GM19455 (cell line): Measurements from ENCODE around the gene CMC4.
A peak's percentile ranks its signal among the peaks of the same experiment; 100 is the strongest.

ENCODE experiments used
- ATAC-seq: cut with Tn5 transposase; IDR thresholded peaks from one replicate; pipeline ENCODE4 v1.9.1; 2021; ENCODE audit not compliant: unreplicated experiment

The CMC4 gene

DNA sequence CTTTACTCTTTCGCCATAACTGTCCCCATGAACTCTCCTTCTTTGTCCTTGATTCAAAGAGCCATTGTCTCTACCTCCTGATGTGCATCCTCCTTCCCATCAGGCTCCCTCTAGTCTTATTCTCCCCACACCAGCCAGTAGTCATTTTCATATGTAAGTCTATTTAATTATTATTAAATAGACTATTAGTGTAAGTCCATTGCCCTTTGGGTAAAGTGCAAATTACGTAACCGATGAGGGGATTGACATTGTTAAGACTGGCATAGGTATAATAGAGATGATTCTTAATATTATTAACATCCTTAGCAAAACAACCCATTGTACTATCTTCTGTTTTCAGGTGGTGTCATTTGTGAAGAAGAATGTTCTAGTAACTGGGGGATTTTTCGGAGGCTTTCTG lies 16.7 kb downstream of the CMC4 start:
- no peak for ATAC-seq

DNA sequence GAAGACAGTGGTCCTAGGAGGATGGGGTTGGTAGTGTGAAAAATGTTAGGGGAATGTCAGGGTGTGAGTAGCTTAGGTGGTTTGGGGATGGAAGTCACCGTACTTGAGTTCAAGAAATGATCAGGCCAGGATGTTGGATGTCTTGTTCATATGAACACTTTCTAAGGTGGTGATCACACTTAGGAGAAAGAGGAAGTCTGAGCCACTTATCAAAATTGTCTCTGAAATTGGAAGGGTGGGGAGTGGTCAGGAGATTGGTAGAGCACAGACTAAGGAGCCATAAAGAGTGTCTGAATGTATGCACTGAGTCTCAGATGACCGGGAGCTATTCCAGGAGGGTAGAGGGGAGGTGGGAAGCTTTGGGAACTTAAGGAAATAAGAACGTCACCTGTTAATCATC lies 17.3 kb downstream of the CMC4 start:
- ATAC-seq: no peak

DNA sequence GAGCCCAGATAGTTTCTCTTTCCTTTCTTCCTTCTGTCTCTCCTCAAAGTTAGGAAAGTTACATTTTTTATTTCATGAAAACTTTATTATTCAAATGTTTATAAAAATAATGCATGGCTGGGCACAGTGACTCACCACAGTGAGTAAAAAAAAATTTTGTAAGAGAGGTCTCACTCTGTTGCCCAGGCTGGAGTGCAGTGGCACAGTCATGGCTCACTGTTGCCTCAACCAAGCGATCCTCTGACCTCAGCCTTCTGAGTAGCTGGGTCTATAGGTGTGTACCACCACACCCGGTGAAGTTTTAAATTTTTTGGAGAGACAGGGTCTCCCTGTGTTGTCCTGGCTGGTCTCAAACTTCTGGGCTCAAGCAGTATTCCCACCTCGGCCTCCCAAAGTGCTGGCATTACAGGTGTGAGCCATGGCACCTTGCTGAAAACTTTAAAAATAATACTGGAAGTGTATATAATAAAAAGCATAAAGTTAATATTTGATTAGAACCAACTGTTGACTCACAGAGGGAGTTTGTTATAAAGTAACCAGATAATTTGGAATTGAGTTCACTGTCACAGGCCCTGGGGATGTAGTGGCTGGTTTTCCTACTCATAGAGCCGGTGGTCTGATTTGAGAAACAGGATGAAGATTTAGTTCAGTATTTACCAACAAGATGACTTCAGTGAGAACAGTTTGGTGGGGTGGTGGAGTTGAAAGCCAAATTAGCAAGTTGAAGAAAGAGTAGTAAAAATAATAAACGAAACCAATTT lies 18.0 kb downstream of the CMC4 start:
- ATAC-seq: no peak

DNA sequence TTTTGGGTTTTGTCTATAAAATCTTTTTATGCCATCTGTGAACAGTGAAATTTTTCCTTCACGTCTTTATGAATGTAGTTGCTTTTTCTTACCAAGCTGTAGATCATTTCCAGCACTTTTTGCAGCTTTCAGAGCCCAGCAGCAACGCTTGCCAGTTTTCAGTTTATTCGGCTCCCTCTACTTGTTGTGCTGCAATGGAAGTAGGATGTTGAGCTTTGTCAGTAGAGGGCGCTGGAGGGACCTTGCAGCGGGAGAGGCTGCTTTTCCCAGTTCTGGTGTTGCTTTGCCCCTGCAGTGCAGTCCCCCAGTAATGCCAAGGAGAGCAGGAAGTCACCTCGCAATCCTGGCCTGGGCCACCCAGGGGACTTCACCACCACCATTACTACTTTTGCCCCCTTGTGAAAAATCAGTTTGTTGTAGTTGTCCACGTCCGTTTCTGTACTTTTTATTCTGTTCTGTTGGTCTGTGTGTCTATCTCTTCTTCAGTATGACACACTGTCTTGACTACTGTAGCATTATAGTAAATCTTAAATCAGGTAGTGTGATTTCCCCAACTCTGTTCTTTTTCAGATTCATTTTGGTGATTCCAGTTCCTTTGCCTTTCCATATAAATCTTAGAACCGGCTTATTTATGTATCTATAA lies 21.8 kb downstream of the CMC4 start:
- no peak for ATAC-seq

DNA sequence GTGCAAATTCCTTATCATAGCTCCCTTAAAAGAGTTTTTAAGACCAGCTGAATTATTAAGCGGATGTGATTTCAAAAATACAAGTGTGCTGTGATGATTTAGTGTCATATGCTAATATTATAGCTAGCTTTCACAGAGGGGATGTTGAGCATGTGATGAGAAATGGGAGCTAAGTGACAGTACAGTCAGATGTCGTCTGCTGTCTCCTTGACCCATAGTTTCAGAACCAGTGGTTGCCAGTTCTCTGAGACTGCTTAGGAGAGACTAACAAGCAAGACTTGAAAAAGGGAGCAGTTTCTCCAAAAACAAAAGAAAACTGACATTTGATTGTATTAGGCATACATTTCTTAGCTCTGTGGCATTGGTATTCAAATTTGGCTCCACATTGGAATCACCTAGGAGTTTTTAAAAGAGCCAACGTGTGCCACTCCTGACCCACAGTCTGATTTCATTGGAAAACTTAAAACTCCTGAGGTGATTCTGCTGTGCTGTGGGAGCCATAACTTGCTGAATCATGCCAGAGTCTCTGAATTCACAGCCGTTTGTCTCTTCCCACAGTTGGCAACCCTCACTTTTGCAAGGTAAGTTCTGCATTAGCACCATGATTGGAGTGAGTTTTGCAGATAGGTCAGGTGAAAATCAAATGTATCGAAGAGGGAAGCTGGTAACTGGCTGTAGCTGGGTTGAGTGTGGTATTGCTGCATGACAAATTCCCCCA lies 24.0 kb downstream of the CMC4 start:
- ATAC-seq: no peak

DNA sequence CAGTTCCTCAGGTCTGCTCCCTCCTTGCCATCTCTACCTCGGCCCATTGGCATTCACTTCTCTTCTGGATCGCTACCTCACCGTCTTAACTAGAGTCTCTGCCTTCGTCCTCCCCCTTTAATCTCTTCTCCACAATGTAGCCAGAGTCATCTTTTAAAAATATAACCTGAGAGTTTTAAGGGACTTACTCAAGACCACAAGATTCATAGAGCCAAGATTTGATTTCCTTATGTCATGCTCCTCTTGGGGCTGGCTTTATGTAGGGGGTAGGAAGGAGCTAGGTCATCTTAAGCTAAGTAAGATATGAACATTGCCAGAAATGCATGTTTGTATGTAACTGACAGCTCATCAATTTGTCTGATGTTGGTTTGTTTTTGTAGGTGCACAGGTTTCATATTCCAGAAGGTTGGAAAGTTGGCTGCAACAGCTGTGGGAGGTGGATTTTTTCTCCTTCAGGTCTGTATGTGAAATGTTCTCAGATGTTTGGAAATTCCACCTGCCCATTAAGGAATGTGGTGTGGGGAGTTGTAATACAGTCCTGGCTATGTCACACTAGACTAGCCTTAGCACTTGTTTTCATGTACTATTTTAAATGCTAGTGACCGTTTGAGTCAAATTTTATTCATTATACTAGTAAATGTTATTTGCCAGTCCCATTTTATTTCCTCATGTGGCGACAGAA lies 24.7 kb downstream of the CMC4 start:
- no peak for ATAC-seq

DNA sequence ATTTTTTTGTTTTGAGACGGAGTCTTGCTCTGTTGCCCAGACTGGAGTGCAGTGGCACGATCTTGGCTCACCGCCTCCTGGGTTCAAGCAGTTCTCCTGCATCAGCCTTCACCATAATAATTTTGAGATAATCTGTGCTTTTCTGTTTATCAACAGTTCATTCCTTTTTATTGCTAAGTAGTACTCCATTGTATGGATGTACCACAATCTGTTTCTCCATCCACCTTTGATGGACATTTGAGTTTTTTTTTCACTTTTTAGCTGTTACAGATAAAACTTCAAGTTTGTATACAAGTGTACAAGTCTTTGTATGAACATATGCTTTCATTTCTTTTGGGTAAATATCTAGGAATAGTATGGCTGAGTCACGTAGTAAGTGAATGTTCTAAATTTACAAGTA lies 35.2 kb downstream of the CMC4 start:
- ATAC-seq: no peak

DNA sequence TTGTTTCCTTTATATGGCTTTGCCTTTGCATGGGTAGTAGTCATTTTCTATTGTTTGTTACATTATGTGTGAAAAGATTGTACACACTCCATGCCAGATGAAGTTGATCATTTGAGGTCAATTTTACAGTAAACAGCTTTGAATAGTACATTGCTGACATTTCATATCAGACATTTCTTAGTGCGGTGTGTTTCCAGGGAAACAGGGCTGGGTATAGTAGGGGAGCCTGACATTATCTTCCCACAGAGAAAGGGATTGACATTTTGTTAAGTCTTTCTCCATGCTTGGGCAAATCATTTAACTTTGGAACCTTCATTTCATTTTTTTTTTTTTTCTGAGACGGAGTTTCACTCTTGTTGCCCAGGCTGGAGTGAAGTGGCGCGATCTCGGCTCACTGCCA lies 39.3 kb downstream of the CMC4 start:
- ATAC-seq: no peak

DNA sequence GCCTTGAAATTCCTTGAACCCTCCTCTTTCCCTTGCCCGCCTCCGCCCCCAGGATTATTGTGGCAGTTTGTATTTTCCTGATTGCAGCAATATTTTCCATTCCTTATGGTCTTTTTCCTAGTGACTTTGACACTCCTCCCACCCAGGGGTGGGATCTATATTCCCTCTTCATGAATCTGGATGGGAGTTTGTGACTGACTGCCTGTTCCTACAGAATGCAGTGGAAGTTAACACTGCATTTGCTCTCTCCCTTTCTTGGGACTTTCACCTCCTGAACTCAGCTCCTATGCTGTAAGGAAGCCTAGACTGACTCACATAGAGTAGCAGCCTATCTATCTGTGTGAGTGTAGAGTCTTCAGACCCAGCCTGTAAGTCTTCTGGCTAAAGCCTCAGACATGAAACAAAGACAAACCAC lies 42.1 kb downstream of the CMC4 start:
- no peak for ATAC-seq

DNA sequence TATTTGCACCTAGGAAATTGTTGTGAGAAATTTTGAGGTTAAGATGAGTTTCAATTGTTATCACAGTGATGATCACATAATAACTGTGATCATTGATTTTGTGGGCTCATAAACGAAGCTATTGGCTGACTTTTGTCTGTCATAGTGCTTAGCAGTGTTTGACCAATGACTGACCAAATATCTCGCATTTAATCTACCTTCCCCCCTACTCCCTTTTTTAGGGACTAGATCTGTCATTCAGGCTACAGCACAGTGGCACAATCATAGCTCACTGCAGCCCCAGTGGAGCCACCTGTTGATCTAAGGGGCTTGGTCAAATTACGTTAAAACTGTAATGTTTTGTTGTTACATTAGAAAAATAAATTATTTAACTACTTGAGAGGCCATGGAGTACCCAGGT lies 42.8 kb downstream of the CMC4 start:
- ATAC-seq: no peak

DNA sequence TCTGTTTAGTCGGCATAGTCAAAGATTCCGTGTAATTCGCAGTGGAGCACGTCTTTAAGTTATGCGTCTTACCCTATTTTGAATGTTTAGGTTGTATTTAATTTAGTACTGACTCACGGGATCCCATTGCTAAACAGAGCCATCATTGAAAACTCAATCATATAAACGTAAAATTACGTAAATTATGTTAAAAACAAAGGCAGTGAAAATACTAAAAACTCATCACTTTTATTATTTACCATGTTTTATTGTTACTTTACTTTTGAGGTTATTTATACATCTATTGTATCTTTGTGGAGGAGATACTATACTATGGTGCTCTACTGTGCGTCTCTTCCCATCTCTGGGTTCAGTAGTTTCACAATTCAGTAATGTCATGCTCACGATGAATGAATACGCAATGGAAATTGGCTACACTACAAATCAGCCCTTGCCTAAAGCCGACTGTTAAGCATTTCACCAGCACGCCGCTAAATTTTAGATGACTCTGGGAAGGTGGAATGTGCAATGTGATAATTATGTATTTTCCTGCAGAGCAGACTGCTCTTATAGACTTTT lies 43.3 kb downstream of the CMC4 start:
- no peak for ATAC-seq

DNA sequence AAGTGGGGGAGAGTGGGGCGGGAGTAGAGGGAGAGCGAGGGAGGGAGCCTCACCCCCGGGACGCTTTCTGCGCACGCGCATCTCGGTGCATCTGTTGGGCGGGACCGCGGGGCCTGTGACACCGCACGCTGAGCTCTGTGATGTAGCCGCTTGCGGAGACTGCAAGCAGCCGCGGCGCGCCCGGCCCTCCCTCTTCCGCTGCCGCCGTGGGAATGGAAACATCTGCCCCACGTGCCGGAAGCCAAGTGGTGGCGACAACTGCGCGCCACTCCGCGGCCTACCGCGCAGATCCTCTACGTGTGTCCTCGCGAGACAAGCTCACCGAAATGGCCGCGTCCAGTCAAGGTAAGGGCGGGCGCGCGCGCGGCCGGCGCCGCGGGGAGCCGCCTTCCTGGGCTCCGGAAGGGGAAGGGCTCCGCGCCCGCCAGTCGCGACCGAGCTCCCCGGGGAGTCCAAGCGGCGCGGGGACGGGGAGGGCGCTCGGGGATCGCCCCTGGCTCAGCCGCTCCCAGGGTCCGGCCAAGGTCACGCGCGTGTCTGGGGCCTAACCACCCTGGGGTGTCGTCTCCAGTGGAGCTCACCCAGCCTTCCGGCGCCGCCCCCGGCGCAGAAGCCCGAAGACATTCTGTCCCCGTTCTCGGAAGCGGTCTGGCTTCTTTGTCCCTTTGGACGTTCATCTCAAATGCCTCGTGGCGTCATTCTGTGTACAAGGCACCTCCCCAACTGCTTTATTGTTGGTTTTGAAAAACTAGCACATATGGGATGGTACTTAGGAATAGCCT lies 44.0 kb downstream of the CMC4 start, which contains the start of gene FUNDC2:
TSS of gene FUNDC2 (plus strand) at position 118 of the 782 bp plus-strand sequence. CDS start at position 213, 95 bp downstream.
- ATAC-seq: peak; percentile 92

DNA sequence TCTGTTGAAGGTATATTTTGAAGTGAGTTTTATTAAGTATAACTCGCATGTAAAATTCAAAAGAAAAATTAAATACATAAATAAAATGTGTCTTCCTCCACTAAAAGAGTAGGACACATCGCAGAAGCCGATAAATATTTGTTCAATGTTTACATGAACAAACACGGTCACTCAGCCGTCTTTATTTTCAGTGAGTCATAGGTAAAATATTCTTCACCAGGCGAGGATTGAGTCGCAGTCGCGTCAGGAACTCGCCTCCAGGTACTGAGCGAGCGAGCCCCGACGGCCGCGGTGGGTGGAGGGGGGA lies 44.6 kb downstream of the CMC4 start:
- no peak for ATAC-seq

DNA sequence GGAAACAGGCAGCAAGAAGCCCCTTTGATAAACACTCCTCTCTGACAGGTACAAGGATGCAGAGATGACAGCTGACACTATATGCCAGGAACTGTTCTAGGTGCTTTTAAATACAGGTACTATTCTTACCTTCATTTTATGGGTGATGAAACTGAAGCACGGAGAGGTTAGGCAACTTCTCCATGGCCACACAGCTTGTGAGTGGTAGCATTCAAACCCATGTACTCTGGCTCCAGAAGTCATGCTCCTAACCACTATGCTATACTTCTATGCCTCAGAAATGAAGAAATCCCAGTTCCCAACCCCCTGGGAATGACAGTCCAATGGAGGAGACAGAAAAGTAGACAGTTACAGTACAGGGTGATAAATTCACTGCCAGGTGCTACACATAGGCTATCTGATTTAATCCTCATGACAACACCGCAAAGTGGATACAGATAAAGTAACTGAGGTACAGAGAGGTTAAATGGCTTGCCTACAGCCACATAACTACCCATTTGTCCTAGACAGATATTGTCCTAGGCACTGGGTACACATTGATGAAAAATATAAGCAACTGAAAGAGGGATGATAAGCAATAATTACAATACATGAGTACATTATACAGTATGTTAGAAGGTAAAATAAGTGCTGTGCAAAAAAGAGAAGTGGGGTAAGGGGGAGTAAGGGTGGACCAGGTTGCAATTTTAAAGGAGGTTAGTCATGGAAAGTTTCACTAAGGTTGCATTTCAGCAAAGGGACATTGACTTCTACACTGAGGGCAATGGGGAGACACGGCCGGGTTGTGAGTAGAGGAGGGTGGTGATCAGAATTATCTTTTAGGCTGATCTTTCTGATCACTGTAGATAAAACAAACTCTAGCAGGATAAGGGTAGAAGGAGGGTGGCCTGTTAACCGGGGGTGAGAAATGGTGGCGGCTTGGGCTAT lies 46.8 kb downstream of the CMC4 start:
- ATAC-seq: no peak

DNA sequence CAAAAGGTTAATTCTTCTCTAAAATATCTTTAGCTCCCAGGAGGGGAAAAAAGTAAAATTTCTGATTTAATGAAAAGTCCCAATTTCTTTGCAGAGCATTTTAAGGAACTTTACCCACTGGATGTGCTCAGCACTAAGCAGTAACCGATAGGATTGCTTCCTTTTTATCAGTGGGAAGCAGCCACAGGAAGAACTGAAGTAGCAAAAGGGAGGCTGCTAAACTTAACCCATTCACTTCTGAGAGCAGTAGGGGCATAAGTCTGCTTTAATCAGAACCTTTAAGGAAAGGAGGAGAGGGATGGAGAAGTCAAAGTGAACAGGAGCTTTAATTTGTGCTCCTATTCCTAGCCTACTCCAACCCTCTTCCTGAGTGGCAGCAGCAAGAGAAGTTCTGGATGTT lies 48.4 kb downstream of the CMC4 start, which contains the start of gene F8:
TSS of gene F8 (minus strand) at position 139 of the 400 bp plus-strand sequence. CDS start 171 bp downstream, outside the sequence.
- no peak for ATAC-seq

DNA sequence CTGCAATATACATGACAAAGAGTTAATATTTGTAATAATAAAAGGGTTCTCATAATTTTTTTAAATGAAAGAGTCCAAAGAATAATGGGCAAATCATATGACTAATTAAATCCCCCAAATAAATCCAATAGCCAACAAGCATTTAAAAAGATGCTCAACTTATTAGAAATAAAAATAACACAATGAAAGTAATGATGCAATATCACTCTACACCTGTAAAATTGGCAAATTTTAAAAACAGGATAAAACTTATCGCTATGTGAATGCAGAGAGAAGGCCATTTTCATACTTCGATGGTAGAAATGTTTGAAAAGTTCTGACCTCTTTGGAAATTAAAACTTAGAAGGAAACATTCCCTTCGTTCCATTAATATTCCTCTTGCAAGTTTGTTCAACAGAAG lies 50.3 kb downstream of the CMC4 start:
- ATAC-seq: no peak
